Fibroblast of upper back skin (primary cell): ENCODE data around the gene BCR.

Experiments used
- DNase-seq: peaks from one replicate; pipeline ENCODE4 v3.0.0-alpha.2; 2013

BCR gene

DNA sequence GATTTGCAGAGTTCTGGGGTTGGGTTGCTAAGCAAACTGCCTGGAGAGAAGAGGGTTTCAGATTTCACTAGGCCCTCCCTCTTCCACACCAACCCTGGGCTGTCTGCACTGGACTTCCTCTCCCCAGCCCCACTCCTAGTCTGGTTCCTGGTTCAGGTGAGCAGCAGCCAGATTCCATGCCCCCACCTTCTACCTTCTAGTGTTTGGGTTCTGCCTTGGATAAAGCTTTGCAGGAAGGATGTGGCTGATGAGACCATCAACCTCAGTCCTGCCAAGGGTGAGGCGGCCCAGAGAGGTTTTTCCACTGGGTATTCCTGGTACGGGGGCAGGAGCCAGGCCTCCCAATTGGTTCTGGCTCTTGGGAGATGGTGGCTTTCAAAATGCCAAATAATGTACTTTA lies 68.3 kb downstream of the BCR start:
- DNase-seq: no peak

DNA sequence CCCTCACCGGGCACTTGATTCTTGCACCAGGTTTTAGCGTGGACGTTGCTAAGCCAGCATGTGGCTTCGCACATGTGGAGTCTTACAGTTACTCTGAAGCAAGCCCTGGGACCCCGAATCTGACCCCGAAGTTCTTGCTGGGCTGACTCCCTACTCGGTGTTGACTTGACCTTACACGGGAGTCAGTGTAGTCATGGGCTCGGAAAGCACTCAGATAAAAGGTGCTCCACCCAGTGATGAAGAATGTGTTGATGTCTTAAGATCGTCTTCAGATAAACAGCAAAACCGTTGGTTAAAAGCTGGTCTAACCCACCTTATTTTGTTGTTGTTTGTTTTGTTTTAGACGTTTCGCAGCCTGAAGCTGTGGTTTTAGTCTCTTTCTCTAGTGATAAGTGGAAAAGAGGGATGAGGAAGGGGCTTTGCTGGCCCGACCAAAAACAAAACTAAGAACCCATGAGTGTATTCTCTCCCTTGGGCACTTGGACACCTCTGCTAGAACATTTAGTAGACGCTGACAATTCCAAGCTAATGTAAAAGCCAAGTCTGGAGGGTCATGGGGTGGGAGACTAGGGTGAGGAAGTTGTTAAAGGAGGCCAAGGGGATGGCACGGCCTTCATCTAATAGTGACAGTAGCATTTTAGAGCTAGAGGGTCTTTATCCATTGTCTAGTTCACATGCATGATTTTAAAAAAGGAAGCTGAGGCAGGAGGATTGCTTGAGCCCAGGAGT lies 69.9 kb downstream of the BCR start:
- DNase-seq: no peak

GRCh38 chr22:23250785-23251363 lies 70.6 kb downstream of the BCR start:
- DNase-seq: no peak

DNA sequence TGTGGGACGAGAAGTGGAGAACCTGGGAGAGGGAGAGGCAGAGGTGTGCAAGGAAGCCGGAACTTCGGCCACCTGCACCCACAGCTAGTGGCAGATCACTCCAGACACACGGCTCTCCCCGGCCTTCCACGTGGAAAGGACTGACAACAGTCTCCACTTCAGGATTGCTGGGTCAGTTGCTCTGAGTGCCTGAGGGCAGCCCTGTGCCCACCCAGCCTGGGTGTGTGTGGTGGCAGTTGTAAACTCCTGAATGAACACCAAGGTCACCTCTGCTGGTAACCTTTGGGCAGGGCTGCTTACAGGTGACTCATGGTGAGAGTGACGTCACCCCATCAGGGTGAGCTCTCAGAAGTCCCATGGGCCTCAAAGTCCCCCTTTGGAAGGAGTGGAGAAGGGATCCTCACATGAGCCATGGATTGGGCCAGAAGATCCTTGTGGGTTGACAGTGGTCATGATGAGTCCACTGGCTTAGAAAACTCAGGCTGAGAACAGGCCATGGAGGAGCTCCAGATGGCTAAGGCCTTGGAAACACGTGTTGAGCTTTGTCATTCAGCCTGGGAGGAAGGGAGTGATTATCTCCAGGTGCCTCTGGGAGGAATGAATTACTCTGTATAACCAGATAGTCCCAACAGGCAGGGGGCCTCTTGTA lies 71.3 kb downstream of the BCR start:
- DNase-seq: no peak

- DNase-seq: no peak
Measured at GRCh38 chr22:23253475-23254055, 73.3 kb downstream of the BCR start.

GRCh38 chr22:23255506-23256170 lies 75.3 kb downstream of the BCR start:
- DNase-seq: no peak

GRCh38 chr22:23256171-23256932 lies 76.0 kb downstream of the BCR start:
- DNase-seq: no peak

DNA sequence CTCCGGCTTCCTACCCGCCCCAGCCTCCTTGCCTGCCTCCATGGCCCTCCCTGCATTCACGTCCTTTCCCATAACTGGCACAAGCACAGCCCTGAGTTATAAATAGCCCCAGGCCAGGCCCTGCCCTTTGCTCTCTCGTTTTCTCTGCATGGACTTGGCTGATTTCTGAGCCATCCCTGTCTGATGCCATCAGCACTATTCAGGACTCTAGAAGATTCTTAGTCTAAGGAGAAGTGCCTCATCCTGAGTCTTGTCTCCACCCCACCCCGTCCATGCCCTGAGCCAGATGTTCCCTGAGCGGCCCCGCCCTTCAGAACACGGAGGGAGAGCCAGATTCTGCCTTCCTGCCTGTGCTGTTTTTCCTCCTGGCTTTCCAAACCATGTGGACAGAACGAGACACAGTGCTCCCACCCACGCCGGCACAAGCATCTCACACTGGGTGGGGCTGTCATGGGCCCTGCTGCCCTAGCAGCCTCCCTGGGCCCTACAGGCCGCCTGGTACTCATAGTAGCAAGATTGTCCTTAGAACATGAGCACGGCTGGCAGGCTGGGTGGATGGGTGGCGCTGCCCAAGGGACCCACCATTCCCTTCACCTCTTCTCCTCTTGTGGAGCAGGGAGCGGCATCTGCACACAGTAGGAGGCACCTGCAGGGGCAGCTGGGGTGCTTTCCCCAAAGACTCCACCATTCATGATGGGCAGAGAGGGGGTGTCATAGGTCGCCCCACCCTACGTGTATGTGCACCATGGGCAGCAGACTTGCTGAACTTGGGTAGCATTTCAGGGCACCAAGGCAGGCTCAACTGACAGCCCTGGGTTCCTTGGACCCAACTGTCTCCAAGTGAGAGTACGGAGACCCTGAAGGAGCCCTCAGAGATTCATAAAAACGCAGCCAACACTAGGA lies 76.9 kb downstream of the BCR start:
- DNase-seq: no peak

- DNase-seq: no peak
Measured at GRCh38 chr22:23257889-23258825, 77.8 kb downstream of the BCR start.

DNA sequence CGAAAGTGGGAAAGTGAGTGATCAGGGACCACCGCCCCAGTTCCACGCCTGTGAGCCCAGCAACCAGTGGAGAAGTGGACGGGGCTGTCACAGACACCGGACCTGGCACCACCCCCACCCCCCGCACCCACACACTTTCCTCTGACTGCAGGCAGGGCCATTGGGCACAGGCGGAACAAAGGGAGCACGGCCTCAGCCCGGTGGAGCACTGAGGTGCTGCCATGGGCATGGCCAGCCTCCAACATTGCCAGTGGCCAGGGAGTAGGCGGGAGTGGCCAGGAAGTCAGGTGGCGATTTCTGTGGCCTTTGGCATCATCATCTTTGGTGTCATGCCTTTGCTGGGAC lies 78.5 kb downstream of the BCR start:
- no peak for DNase-seq

- no peak for DNase-seq
Measured at GRCh38 chr22:23259916-23260644, 79.8 kb downstream of the BCR start.

DNA sequence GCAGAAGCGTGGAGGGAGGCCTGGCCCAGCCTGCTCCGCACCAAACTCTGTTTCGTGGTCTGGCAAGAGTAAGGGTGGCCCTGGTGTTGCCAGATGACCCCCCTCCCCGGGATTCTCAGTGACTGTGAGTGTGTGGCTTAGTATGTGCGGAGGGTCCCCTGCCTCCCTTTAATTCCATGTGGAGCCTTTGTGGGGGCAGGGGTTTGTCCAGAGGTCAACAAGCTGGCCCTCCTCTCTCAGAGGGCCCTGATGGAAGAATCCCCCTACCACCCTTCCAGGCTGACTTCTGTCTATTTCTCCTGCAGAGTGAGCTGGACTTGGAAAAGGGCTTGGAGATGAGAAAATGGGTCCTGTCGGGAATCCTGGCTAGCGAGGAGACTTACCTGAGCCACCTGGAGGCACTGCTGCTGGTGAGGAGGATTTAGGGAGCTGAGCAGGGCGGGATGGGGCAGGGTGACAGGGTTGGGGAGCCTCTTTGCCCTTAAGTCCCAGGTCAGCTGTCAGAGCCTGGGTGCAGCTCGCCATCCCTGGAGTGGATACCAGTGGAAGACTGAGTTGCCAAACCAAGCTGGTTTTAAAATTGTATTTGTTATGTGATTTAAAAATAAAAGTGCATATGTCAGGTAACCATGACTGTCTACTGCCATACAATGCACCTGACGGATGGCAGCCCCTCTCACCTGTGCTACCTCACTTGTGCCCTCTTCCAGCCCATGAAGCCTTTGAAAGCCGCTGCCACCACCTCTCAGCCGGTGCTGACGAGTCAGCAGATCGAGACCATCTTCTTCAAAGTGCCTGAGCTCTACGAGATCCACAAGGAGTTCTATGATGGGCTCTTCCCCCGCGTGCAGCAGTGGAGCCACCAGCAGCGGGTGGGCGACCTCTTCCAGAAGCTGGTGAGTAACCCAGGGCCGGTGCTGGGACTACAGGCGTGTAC lies 80.6 kb downstream of the BCR start:
- DNase-seq: no peak

DNA sequence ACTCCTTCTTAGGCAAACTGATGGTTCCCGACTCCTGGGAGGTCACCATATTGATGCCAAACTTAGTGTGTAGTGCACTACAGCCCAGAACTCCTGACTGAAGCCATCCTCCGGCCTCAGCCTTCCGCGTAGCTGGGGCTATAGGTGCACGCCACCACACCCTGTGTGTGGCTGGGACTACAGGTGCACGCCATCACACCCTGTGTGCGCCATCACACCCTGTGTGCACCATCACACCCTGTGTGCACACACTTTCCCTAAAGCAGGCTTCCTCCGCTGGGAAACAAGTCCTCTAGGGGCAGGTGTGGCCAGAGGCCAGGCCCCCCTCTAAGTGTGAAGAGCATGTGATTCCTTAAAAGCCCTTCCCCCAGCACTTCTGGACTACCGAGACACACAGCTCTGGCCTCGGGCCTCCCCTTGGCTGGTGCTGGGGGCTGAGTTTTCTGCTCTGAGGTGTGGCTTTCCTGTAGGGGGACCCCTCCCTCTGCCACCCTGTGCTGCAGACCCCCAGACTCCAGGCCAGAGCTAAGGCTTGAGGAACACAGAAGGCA lies 81.7 kb downstream of the BCR start:
- DNase-seq: no peak

DNA sequence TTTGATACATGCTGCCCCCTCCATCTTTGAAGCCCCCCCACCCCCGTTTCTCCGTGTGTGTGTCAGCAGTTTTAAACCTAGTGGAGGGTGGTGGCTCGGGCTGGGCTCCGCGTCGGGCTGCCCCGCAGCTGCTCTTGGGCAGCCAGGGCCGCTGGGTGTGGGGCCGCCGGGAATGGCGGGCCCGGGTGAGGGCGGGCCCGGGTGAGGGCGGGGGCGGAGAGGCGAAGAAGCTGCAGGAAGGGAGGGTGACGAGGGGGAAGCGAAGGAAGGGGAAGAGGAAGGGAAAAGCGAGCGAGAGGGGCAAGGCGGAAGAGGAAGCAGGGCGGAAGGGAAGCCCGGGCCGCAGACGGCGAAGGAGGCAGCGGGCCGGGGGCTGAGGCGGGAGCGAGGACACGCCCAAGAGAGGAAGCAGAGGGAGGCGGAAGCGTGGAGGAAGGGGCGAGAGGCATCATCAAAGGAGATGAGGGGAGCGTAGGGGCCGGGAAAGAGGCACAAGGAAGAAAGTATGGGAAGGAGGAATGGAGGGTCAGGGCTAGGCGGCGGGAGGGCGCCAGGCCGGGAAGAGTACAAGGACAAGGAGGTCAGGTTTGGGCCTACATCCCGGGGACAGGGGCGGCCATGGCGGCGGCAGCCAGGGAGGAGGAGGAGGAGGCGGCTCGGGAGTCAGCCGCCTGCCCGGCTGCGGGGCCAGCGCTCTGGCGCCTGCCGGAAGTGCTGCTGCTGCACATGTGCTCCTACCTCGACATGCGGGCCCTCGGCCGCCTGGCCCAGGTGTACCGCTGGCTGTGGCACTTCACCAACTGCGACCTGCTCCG lies 82.4 kb downstream of the BCR start:
- no peak for DNase-seq

- DNase-seq: no peak
Measured at GRCh38 chr22:23263651-23264555, 83.6 kb downstream of the BCR start.
